ENCODE measurements around the gene EMC6.

DNA sequence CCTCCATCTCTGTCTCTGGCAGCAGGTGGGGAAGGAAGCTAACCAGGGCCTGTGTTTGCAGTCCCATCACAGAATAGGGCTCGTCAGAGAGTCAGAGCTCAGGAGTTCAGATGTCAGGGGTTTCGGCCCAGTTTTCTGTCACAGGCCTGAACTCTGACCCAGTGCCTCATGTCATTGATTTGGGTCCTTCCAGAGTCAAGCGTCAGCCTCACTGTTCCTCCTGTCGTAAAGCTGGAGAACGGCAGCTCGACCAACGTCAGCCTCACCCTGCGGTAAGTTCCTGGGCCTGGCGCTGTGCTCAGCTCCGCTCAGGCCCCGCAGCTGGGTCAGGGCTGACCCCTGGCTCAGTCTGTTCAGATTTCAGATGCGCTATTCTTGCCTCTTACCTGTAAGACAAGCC lies 21.4 kb upstream of the EMC6 start:
- no peak for TF ChIP-seq JUNB (CRISPR knock-in tag; IDR thresholded peaks at IDR 0.05; ENCODE audit: borderline replicate concordance)
- no peak for TF ChIP-seq CTCF (CRISPR knock-in tag; IDR thresholded peaks at IDR 0.05)
- TF ChIP-seq, protein P1, sequence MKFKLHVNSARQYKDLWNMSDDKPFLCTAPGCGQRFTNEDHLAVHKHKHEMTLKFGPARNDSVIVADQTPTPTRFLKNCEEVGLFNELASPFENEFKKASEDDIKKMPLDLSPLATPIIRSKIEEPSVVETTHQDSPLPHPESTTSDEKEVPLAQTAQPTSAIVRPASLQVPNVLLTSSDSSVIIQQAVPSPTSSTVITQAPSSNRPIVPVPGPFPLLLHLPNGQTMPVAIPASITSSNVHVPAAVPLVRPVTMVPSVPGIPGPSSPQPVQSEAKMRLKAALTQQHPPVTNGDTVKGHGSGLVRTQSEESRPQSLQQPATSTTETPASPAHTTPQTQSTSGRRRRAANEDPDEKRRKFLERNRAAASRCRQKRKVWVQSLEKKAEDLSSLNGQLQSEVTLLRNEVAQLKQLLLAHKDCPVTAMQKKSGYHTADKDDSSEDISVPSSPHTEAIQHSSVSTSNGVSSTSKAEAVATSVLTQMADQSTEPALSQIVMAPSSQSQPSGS (CRISPR knock-in tag; IDR thresholded peaks at IDR 0.05), result no peak
- TF ChIP-seq, protein P2, sequence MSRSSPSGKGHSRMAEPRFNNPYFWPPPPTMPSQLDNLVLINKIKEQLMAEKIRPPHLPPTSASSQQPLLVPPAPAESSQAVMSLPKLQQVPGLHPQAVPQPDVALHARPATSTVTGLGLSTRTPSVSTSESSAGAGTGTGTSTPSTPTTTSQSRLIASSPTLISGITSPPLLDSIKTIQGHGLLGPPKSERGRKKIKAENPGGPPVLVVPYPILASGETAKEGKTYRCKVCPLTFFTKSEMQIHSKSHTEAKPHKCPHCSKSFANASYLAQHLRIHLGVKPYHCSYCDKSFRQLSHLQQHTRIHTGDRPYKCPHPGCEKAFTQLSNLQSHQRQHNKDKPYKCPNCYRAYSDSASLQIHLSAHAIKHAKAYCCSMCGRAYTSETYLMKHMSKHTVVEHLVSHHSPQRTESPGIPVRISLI (CRISPR knock-in tag; IDR thresholded peaks at IDR 0.05; ENCODE audit: borderline replicate concordance), result no peak
- no peak for TF ChIP-seq KLF13 (CRISPR knock-in tag; IDR thresholded peaks at IDR 0.05)
- no peak for TF ChIP-seq MEIS2 (CRISPR knock-in tag; IDR thresholded peaks at IDR 0.05)
- no peak for TF ChIP-seq SOX6 (IDR thresholded peaks at IDR 0.05)
- no peak for TF ChIP-seq SOX6 (CRISPR knock-in tag; IDR thresholded peaks at IDR 0.05)
- no peak for TF ChIP-seq IKZF4 (CRISPR knock-in tag; IDR thresholded peaks at IDR 0.05; ENCODE audit: borderline replicate concordance, low read depth, not compliant biosample characterization)
- TF ChIP-seq, protein P3, sequence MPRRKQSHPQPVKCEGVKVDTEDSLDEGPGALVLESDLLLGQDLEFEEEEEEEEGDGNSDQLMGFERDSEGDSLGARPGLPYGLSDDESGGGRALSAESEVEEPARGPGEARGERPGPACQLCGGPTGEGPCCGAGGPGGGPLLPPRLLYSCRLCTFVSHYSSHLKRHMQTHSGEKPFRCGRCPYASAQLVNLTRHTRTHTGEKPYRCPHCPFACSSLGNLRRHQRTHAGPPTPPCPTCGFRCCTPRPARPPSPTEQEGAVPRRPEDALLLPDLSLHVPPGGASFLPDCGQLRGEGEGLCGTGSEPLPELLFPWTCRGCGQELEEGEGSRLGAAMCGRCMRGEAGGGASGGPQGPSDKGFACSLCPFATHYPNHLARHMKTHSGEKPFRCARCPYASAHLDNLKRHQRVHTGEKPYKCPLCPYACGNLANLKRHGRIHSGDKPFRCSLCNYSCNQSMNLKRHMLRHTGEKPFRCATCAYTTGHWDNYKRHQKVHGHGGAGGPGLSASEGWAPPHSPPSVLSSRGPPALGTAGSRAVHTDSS (CRISPR knock-in tag; conservative IDR thresholded peaks at IDR 0.05), result no peak
- no peak for TF ChIP-seq CBFB (CRISPR knock-in tag; IDR thresholded peaks at IDR 0.05)
- no peak for TF ChIP-seq ZNF615 (CRISPR knock-in tag; IDR thresholded peaks at IDR 0.05; ENCODE audit: borderline replicate concordance)
- TF ChIP-seq NPAS2 (CRISPR knock-in tag; IDR thresholded peaks at IDR 0.05; ENCODE audit: borderline replicate concordance), result no peak
- TF ChIP-seq ZBTB8A (CRISPR knock-in tag; IDR thresholded peaks at IDR 0.05; ENCODE audit: borderline replicate concordance, low read depth), result no peak

Measured in HepG2 (cell line).